HCT116 (cell line): ENCODE results near the gene GRIK5. TPM values are rescaled to one million over a fixed set of nuclear protein-coding genes. Genes with fewer than 3 reads are reported as not detected.

ENCODE experiments used
- ATAC-seq: fragments of 200-7000 bp; cut with Tn5 transposase; 2 replicates; pipeline ENCODE4 v1.9.1; 2020; ENCODE audit warnings: mild to moderate bottlenecking, moderate library complexity
- BruUV-seq: library from RNA; stranded (reverse); fragments of 400-500 nt; replicated peaks from 2 replicates; lab custom pipeline; 2021; lab: Mats Ljungman, UMichigan
- CTCF ChIA-PET: fragments of 300-600 bp; sonication (Branson Sonifier 250); formaldehyde crosslinking; loops from one replicate; lab custom pipeline; 2021; ENCODE audit warnings: antibody characterized with exemption; lab: Charles Lee
- POLR2A ChIA-PET: fragments of 300-600, 350-600 bp; sonication (Branson Sonifier 250); formaldehyde crosslinking; loops from one replicate; lab custom pipeline; 2021; ENCODE audit warnings: antibody characterized with exemption; lab: Charles Lee
- RAD21 ChIA-PET, 2 experiments: fragments of 300-600 bp; sonication (Branson Sonifier 250); formaldehyde crosslinking; loops; one replicate each; lab custom pipeline; 2023; ENCODE audit warnings: low total read pairs in 2 of 2; ENCODE audit not compliant: uncharacterized antibody in 2 of 2, unreplicated experiment in 2 of 2, low non-redundant PET in 1 of 2; lab: Charles Lee
- DNase-seq: peaks from one replicate; pipeline ENCODE4 v3.0.0-alpha.2; 2010; ENCODE audit warnings: low read depth, low spot score
- H2AFZ ChIP-seq: fragments of 200-600 bp; shearing (Covaris generic), sonication (generic); 2 replicates; pipeline ENCODE4 v1.6.1; 2017; ENCODE audit warnings: low read depth, mixed run types, mixed read lengths, antibody characterized with exemption, low read length; ENCODE audit not compliant: poor library complexity, severe bottlenecking
- H3K27ac ChIP-seq: 2 replicates; pipeline ENCODE4 v1.5.1; 2012; ENCODE audit warnings: low read depth, low read length
- H3K27me3 ChIP-seq: fragments of 200-600 bp; sonication (generic); 2 replicates; pipeline ENCODE4 v1.6.1; 2016; ENCODE audit warnings: mixed run types, low read length, mixed read lengths; ENCODE audit not compliant: insufficient read depth
- H3K36me3 ChIP-seq, 2 experiments: fragments of 200-500 bp in 1 of 2; fragments of 200-600 bp in 1 of 2; sonication (Bioruptor generic) in 1 of 2; sonication (generic) in 1 of 2; 2 replicates each; pipeline versions ENCODE4 v1.5.1 to v1.6.1; 2014 to 2016; ENCODE audit warnings: low read length in 2 of 2, inconsistent platforms in 1 of 2, mixed read lengths in 1 of 2, mixed run types in 1 of 2; ENCODE audit not compliant: insufficient read depth in 2 of 2, control insufficient read depth in 1 of 2
- H3K4me1 ChIP-seq, 2 experiments: fragments of 200-600 bp in 1 of 2; sonication (generic) in 1 of 2; 2 replicates each; pipeline versions ENCODE4 v1.5.1 to v1.6.1; 2012 to 2017; ENCODE audit warnings: low read length in 2 of 2, inconsistent platforms in 1 of 2, mild to moderate bottlenecking in 1 of 2, mixed read lengths in 1 of 2, mixed run types in 1 of 2, moderate library complexity in 1 of 2; ENCODE audit not compliant: insufficient read depth in 2 of 2, control insufficient read depth in 1 of 2
- H3K4me2 ChIP-seq: fragments of 200-600 bp; sonication (generic); 2 replicates; pipeline ENCODE4 v1.6.1; 2017; ENCODE audit warnings: mixed run types, low read length, mixed read lengths
- H3K4me3 ChIP-seq, 2 experiments: fragments of 200-600 bp in 1 of 2; sonication (generic) in 1 of 2; replicated peaks in 1 of 2; 2 replicates each; pipeline ENCODE4 v1.5.1; 2011 to 2016; ENCODE audit warnings: low read length in 2 of 2, control low read depth in 1 of 2, low read depth in 1 of 2, mild to moderate bottlenecking in 1 of 2, mixed read lengths in 1 of 2, mixed run types in 1 of 2
- H3K79me2 ChIP-seq: fragments of 200-600 bp; sonication (generic); 2 replicates; pipeline ENCODE4 v1.6.1; 2017; ENCODE audit warnings: mild to moderate bottlenecking, mixed run types, low read length, moderate library complexity, mixed read lengths; ENCODE audit not compliant: insufficient read depth
- H3K9ac ChIP-seq: fragments of 200-600 bp; sonication (generic); 2 replicates; pipeline ENCODE4 v1.6.1; 2016; ENCODE audit warnings: low read length, mixed read lengths
- H3K9me2 ChIP-seq: fragments of 200-600 bp; sonication (generic), shearing (Covaris generic); 2 replicates; pipeline ENCODE4 v1.6.1; 2017; ENCODE audit warnings: mixed run types, mild to moderate bottlenecking, moderate library complexity; ENCODE audit not compliant: insufficient read depth
- H3K9me3 ChIP-seq, 2 experiments: fragments of 200-500 bp in 1 of 2; fragments of 200-600 bp in 1 of 2; sonication (Bioruptor generic) in 1 of 2; sonication (generic) in 1 of 2; 2 replicates each; pipeline ENCODE4 v1.6.1; 2014 to 2017; ENCODE audit warnings: low read length in 2 of 2, mixed read lengths in 2 of 2, inconsistent platforms in 1 of 2, low read depth in 1 of 2, mild to moderate bottlenecking in 1 of 2, mixed run types in 1 of 2, moderate library complexity in 1 of 2; ENCODE audit not compliant: control insufficient read depth in 1 of 2, insufficient read depth in 1 of 2
- H4K20me1 ChIP-seq: fragments of 200-600 bp; sonication (generic), shearing (Covaris generic); 2 replicates; pipeline ENCODE4 v1.6.1; 2017; ENCODE audit warnings: mixed run types, mild to moderate bottlenecking, moderate library complexity; ENCODE audit not compliant: insufficient read depth
- ELF1 ChIP-seq: IDR thresholded peaks from 2 replicates; pipeline ENCODE4 v1.6.1; 2012; ENCODE audit warnings: low read depth, borderline replicate concordance
- FOSL1 ChIP-seq: IDR thresholded peaks from 2 replicates; pipeline ENCODE4 v1.6.1; 2012; ENCODE audit warnings: low read depth
- POLR2A ChIP-seq: IDR thresholded peaks from 2 replicates; pipeline ENCODE4 v1.7.0; 2011; ENCODE audit warnings: borderline replicate concordance; ENCODE audit not compliant: insufficient read depth, insufficient read length; ENCODE audit errors: extremely low read depth
- RAD21 ChIP-seq: IDR thresholded peaks from 2 replicates; pipeline ENCODE4 v1.6.1; 2012; ENCODE audit warnings: low read depth, mild to moderate bottlenecking
- SIN3A ChIP-seq: IDR thresholded peaks from 2 replicates; pipeline ENCODE4 v1.6.1; 2012; ENCODE audit warnings: low read depth
- SP1 ChIP-seq: IDR thresholded peaks from 2 replicates; pipeline ENCODE4 v1.6.1; 2012; ENCODE audit warnings: low read depth
- SRF ChIP-seq: IDR thresholded peaks from 2 replicates; pipeline ENCODE4 v1.6.1; 2012; ENCODE audit warnings: low read depth
- intact Hi-C: fragments of 100-400 bp; cut with micrococcal nuclease; formaldehyde crosslinking; loops from 2 replicates; pipeline ENCODE4 v1.10.0; 2022
- total RNA-seq: library from RNA; stranded (reverse); gene quantifications from one replicate; pipeline ENCODE4 v1.2.1, GENCODE V29; 2021; ENCODE audit not compliant: unreplicated experiment
- TF ChIP-seq, protein P1 (sequence below): IDR thresholded peaks from 2 replicates; pipeline ENCODE4 v1.6.1; 2012
- TF ChIP-seq, protein P2 (sequence below): IDR thresholded peaks from 2 replicates; pipeline ENCODE4 v1.6.1; 2011; ENCODE audit warnings: mild to moderate bottlenecking, low read length, moderate library complexity; ENCODE audit not compliant: insufficient replicate concordance; ENCODE audit errors: extremely low read depth

Gene GRIK5
- total RNA-seq, 1 experiment from 2014 or later = 1.7 TPM

DNA sequence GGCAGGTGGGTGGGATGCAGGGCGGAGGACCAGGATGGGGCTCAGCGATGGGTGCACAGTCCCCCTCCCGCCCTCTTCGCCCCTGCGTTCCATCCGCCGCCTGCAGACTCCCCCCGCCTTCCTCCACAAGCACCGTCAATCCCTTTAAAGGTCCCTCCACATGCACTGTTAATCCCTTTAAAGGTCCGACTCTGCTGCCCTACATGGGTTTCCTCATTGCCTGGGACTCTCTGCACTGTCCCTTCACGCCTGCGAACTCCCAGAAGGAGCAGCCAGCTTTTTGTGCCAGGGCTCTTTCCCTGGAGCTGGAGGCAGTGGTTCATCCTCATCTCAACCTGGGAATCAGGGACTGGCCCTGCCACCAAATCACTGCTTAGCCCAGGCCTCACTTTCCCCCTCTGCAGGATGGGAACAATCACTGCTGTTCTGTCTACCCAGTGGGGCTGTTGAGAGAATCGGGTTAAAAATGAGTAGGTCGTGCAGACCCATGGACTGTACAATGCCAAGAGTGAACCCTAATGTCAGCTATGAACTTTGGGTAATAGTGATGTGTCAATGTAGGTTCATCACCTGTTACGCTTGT is 26.3 kb upstream of the GRIK5 start:
- H3K79me2 ChIP-seq = no peaks in the 10 kb centered on the region
- H3K4me3 ChIP-seq = no peak overlapping the region
- H4K20me1 ChIP-seq = no peaks in the 10 kb centered on the region
- TF ChIP-seq SP1 (no peak), POLR2A (no peak), ELF1 (no peak), SIN3A (no peak), RAD21 (no peak), FOSL1 (no peak), SRF (no peak)
- TF ChIP-seq, protein P1, sequence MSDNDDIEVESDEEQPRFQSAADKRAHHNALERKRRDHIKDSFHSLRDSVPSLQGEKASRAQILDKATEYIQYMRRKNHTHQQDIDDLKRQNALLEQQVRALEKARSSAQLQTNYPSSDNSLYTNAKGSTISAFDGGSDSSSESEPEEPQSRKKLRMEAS = no peak
- TF ChIP-seq, protein P2, sequence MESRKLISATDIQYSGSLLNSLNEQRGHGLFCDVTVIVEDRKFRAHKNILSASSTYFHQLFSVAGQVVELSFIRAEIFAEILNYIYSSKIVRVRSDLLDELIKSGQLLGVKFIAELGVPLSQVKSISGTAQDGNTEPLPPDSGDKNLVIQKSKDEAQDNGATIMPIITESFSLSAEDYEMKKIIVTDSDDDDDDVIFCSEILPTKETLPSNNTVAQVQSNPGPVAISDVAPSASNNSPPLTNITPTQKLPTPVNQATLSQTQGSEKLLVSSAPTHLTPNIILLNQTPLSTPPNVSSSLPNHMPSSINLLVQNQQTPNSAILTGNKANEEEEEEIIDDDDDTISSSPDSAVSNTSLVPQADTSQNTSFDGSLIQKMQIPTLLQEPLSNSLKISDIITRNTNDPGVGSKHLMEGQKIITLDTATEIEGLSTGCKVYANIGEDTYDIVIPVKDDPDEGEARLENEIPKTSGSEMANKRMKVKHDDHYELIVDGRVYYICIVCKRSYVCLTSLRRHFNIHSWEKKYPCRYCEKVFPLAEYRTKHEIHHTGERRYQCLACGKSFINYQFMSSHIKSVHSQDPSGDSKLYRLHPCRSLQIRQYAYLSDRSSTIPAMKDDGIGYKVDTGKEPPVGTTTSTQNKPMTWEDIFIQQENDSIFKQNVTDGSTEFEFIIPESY = no peak
- ChIA-PET CTCF (no interaction called here), RAD21 (no interaction called here), POLR2A (no interaction called here)
- no peaks in the 10 kb centered on the region for H3K36me3 ChIP-seq
- H2AFZ ChIP-seq = no peak overlapping the region
- DNase-seq (no peak), ATAC-seq (no peak)
- H3K4me2 ChIP-seq = no peak overlapping the region
- BruUV-seq = no TSS peak
- H3K9me3 ChIP-seq = no peaks in the 10 kb centered on the region
- H3K4me1 ChIP-seq = peaks cover 23 to 41% of the 10 kb centered on the region in 2 experiments
- intact Hi-C loops = loop anchor here (10.0 kb wide), 1 partner anchor 102 kb away; the partner anchor contains the start of gene ATP1A3
- H3K27ac ChIP-seq = no peak overlapping the region
- no peak overlapping the region for H3K9ac ChIP-seq
- H3K9me2 ChIP-seq = no peaks in the 10 kb centered on the region
- H3K27me3 ChIP-seq = no peaks in the 10 kb centered on the region
